SK-N-MC (cell line): Measurements from ENCODE around the gene KAT6B.

Experiments used
- EZH2 ChIP-seq: fragments of 200-600 bp; sonication (generic); IDR thresholded peaks from one replicate; pipeline ENCODE4 v1.6.1; 2017; ENCODE audit warnings: antibody characterized with exemption
- FOXP2 ChIP-seq: optimal IDR thresholded peaks from 2 replicates; pipeline ENCODE3; 2011; ENCODE audit warnings: mild to moderate bottlenecking, moderate library complexity; ENCODE audit not compliant: insufficient read depth; ENCODE audit errors: extremely low read length, control extremely low read depth
- POLR2AphosphoS5 ChIP-seq: IDR thresholded peaks from 2 replicates; pipeline ENCODE4 v1.6.1; 2012; ENCODE audit warnings: mild to moderate bottlenecking, low read depth, low read length, borderline replicate concordance

GRCh38 chr10:75029857-75030256 lies 203.5 kb downstream of the KAT6B start:
- TF ChIP-seq POLR2AphosphoS5 (no peak), EZH2 (no peak), FOXP2 (no peak)
